ENCODE measurements around the gene MAPK1.
"Not testable (repeated sequence)": the region's sequence is repeated elsewhere in the genome, so short reads cannot be mapped to it uniquely, and the experiment has no call there.

MAPK1 gene

GRCh38 chr22:21818487-21819182, 48.8 kb downstream of the MAPK1 start:
- no peak for DNase-seq

GRCh38 chr22:21817497-21817853, 50.0 kb downstream of the MAPK1 start:
- not testable (repeated sequence) for DNase-seq

DNA sequence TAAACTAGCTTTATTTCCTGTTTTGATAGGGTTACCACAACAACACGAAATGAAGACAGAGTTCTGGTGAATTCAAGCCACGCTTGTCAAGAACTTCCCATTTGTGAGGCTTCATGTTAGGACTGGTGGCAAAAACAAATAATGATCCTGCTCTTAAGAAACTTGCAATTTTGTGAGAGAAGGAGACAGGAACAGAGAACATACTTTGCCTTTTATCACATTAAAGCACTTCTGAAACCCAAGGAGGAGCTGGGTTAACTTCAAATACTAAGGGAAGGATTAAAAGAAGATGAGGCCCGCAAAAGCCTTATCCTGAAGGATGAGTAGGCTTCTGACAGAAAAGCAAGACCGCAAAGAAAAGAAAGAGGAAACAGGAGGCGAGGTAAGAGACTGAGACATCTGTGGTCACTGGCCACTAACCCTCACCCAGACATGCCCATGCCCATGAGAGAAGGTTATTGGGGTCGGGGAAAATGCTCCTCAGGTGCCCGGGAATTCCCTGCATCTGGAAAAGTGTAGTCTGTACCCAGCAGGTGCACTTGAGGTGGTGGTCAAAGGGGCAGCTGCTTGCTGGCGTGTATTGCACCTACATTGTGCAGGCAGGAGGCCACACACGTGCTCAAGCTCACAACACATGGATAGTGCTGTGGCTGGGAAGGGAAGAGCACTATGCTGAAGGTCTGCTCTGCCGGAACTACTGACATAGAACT, 50.5 kb downstream of the MAPK1 start:
- no peak for DNase-seq

DNA sequence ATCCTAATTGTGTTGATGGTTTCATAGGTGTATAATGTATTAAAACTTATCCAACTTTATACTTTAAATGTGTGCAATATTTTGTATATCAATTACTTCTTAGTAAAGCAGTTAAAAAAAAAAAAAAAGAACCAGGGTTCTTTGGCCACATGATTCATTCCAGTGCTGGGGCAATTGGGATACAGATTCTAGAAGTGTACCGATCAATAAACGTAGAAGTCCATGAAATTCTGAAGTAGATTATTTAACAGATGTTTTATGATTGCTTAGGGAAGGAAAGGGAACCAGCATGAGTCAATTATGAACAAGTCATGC, 51.0 kb downstream of the MAPK1 start:
- DNase-seq, result no peak

GRCh38 chr22:21815958-21816357, 51.5 kb downstream of the MAPK1 start:
- DNase-seq, result no peak

- DNase-seq, result no peak
Measured at GRCh38 chr22:21815357-21815756, 52.1 kb downstream of the MAPK1 start.

DNA sequence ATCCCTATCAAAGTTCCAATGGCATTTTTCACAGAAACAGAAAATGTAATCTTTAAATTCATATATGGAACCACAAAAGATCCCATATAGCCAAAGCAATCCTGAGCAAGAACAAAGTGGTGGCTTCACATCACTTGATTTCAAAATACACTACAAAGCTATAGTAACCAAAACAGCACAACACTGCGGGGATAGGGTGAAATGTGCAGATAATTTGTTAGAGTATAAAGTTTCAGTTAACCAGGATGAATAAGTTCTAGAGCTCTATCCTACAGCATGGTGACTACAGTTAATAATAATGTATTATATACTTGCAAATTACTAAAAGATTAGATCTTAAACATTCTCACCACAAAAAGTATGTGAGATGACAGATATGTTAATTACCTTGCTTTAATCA, 55.5 kb downstream of the MAPK1 start:
- no peak for DNase-seq

DNA sequence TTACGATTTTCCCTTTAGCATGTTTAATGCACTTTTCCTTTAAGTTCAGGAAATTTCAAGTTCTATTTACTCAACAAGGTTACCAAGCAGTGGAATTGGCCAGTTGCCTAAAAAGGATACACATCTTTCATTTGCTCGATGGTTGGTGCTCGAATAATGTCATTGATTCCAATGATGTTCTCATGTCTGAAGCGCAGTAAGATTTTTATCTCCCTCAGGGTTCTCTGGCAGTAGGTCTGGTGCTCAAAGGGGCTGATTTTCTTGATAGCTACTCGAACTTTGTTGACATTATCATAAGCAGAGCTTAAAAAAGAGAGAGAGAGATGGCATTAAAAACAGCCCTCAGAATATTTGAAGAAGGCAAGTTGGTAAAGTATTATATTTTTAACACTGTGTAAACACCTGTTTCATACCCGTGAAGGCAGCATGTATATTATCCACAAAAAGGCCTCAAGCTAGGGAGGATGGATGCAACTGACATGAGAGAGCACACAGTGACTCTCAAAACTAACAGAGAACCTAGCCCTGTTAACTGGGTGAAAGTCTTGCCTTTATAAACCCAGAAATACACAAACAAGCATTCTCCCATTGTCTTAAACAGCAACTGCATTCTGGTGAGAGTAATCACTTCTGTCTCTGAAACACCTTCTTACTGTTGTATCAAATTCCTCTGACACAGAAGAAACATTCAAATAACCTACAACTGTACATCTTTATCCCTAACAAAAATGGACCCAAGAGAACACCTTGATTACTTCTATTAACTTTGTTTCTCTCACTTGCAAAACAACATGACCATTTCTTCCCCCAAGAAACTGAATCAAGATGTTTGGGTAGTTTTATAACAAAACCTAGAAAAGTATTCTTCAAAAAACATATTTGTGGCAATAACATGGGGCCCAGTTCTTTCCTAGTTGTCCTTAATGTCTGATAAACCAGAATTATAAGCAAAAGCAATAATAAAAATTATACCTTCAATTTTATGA, 59.6 kb downstream of the MAPK1 start:
- DNase-seq, result no peak

- not testable (repeated sequence) for DNase-seq
Measured at GRCh38 chr22:21805325-21805724, 62.1 kb downstream of the MAPK1 start.

- no peak for DNase-seq
Measured at GRCh38 chr22:21803811-21804249, 63.6 kb downstream of the MAPK1 start.

GRCh38 chr22:21802673-21803072, 64.8 kb downstream of the MAPK1 start:
- DNase-seq, result no peak

GRCh38 chr22:21802056-21802455, 65.4 kb downstream of the MAPK1 start:
- no peak for DNase-seq

DNA sequence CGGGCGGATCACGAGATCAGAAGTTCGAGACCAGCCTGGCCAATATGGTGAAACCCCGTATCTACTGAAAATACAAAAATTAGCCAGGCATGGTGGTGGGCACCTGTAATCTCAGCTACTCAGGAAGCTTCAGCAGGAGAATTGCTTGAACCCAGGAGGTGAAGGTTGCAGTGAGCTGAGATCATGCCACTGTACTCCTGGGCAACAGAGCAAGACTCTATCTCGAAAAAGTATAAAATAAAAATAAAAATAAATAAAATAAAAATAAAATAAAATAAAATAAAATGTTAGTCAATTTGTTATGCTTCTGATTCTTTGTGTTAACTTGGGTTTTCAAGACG, 66.2 kb downstream of the MAPK1 start:
- not testable (repeated sequence) for DNase-seq

- DNase-seq, result no peak
Measured at GRCh38 chr22:21800552-21801303, 66.7 kb downstream of the MAPK1 start.

GRCh38 chr22:21797444-21798221, 69.8 kb downstream of the MAPK1 start:
- DNase-seq, result no peak

DNA sequence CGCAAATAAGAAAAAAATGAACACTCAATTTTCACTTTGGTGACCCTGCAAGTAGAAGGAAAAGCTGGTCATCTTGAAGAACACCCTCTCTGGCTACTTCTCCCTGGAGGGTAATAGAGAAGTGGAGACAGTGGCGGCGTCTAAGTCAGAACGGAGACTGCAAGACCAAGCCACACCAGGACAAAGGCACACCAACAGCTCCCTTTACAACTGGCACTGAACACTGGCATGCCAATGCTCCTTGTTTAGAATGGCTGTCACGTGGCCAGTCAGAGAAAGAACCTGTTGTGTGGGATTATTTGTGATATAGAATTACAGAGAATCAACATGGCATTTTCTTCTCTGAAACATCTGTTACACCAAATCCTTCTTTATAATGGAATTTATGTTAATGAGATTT, 70.6 kb downstream of the MAPK1 start:
- no peak for DNase-seq

DNA sequence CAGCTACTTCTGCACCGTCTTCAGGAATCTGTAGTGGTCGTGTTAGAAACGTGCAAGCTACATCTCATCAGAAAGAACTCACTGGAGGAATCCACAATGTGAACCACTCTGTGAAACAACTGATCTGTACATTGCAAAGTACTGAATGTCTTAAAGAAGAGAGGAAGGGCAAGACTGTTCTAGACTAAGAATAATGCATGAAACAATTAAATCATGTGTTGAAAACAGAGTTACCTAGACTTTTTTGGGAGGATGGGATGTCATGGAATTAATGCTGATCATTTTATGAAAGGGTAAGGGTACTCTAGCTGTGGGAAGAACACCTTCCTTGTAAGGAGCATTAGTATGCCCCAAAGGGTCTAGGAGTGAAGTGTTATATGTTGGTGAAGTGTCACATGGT, 71.2 kb downstream of the MAPK1 start:
- DNase-seq, result no peak

- DNase-seq, result not testable (repeated sequence)
Measured at GRCh38 chr22:21793716-21794115, 73.7 kb downstream of the MAPK1 start.

DNA sequence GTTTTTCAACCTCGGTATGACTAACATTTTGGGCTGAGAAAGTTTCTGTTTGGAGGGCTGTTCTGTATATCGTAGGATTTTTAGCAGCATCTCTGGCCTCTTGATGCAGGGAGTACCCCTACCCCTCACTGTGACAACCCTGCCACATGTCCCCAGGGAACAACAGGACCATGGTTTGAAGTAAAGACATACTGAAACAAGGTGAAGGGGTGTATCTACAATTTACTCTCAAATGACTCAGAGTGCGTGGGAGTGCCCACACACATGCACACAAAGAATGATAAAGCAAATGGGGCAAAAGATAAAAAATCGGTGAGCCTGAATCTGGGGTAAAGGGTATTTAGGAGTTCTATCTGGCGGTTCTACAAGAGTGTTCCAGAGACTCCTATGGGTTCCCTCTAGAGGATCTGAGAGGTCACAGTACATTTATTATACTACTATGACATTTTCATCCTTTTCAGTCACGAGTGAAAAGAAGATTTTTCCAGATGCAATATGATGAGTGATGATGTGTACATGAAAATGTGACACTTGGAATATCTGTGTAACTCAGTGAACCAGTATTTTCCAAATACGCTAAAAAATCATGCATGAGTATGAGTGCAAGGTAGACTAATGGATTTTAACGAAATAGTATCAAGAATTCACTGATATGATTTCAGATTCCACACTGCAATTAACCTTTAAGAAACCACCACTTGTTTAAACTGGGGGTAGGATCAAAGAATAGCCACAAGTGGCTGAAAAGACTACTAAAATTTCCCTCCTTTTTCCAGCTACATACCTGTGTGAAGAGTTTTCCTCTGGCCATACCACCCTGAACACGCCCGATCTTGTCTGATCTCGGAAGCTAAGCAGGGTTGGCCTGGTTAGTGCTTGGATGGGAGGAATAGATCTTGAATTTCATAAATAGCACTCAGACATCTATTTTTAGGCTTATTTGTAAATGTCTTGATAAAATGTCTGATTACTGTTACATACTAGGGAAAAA, 75.5 kb downstream of the MAPK1 start:
- no peak for DNase-seq

DNA sequence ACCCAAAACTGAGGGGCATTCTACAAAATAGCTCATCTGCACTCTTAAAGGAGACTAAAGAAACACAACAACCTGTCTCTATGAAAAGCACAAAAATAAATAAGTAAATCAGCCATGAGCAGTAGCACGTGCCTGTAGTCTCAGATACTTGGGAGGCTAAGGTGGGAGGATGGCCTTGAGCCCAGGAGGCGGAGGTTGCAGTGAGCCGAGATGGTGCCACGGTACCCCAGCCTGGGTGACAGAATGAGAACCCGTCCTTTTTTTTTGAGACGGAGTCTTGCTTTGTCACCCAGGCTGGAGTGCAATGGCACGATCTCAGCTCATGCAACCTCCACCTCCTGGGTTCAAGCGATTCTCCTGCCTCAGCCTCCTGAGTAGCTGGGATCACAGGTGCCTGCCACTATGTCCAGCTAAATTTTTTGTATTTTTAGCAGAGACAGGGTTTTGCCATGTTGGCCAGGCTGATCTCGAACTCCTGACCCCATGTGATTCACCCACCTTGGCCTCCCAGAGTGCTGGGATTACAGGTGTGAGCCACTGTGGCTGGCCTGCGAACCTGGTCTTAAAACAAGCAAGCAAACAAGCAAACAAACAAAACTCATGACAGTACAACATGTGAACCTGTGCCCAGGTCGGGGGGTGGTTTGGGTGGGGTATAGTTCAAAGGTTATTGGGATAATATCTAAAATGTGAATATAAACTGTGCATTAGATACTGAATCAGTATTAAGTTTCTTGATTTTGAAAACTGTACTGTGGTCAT, 76.4 kb downstream of the MAPK1 start:
- DNase-seq, result not testable (repeated sequence)
